IMR-90 (cell line): ENCODE measurements around the gene TLCD1. TPM values are rescaled to one million over a fixed set of nuclear protein-coding genes. Genes with fewer than 3 reads are reported as not detected.

Source experiments
- ATAC-seq: fragments of 200-7000 bp; cut with Tn5 transposase; 2 replicates; pipeline ENCODE4 v1.9.1; 2020; ENCODE audit warnings: low read depth, mild to moderate bottlenecking, moderate library complexity
- BruUV-seq: library from RNA; stranded (reverse); fragments of 400-500 nt; replicated peaks from 2 replicates; lab custom pipeline; 2021; lab: Mats Ljungman, UMichigan
- CTCF ChIA-PET: fragments of 300-600 bp; formaldehyde crosslinking; extraction: SDS; loops from one replicate; lab custom pipeline; 2021; ENCODE audit warnings: antibody characterized with exemption; lab: Yijun Ruan, JAX
- POLR2A ChIA-PET: fragments of 300-600 bp; sonication (Branson Sonifier 250); formaldehyde crosslinking; loops from one replicate; lab custom pipeline; 2022; ENCODE audit warnings: antibody characterized with exemption; ENCODE audit not compliant: unreplicated experiment; lab: Charles Lee
- DNase-seq: peaks from one replicate; pipeline ENCODE4 v3.0.0; 2013
- H2AFZ ChIP-seq: replicated peaks from 2 replicates; pipeline ENCODE3; 2013; ENCODE audit warnings: low read length, mild to moderate bottlenecking; ENCODE audit not compliant: poor library complexity
- H2AK5ac ChIP-seq: 2 replicates; pipeline ENCODE4 v1.6.1; 2013; ENCODE audit warnings: low read depth, low read length, inconsistent platforms
- H2AK9ac ChIP-seq: replicated peaks from 2 replicates; pipeline ENCODE3; 2013; ENCODE audit warnings: mild to moderate bottlenecking, low read depth, low read length, moderate library complexity; ENCODE audit not compliant: poor library complexity
- H2BK120ac ChIP-seq: 2 replicates; pipeline ENCODE4 v1.6.1; 2013; ENCODE audit warnings: low read depth, low read length, inconsistent platforms
- H2BK15ac ChIP-seq: 3 replicates; pipeline ENCODE4 v1.6.1; 2013; ENCODE audit warnings: low read depth, low read length, inconsistent platforms
- H2BK20ac ChIP-seq: 2 replicates; pipeline ENCODE4 v1.6.1; 2013; ENCODE audit warnings: low read depth, mild to moderate bottlenecking, inconsistent platforms, low read length, moderate library complexity
- H2BK5ac ChIP-seq: 2 replicates; pipeline ENCODE4 v1.6.1; 2013; ENCODE audit warnings: mild to moderate bottlenecking, low read depth, low read length, inconsistent platforms; ENCODE audit not compliant: poor library complexity, severe bottlenecking
- H3K14ac ChIP-seq: replicated peaks from 2 replicates; pipeline ENCODE4 v1.6.1; 2013; ENCODE audit warnings: low read depth, low read length, inconsistent platforms
- H3K18ac ChIP-seq: 2 replicates; pipeline ENCODE4 v1.6.1; 2013; ENCODE audit warnings: low read depth, low read length, control low read depth
- H3K23ac ChIP-seq: 2 replicates; pipeline ENCODE4 v1.6.1; 2013; ENCODE audit warnings: low read depth, low read length, inconsistent platforms
- H3K27ac ChIP-seq: 2 replicates; pipeline ENCODE4 v1.5.1; 2013; ENCODE audit warnings: mild to moderate bottlenecking, control low read depth, low read length; ENCODE audit not compliant: insufficient read depth
- H3K27me3 ChIP-seq: 2 replicates; pipeline ENCODE4 v1.6.1; 2013; ENCODE audit warnings: low read length; ENCODE audit not compliant: control insufficient read depth, insufficient read depth
- H3K36me3 ChIP-seq: 2 replicates; pipeline ENCODE4 v1.6.1; 2013; ENCODE audit warnings: low read length, mixed read lengths; ENCODE audit not compliant: control insufficient read depth, insufficient read depth
- H3K4ac ChIP-seq: 2 replicates; pipeline ENCODE4 v1.6.1; 2013; ENCODE audit warnings: low read depth, low read length, inconsistent platforms
- H3K4me1 ChIP-seq: 2 replicates; pipeline ENCODE4 v1.6.1; 2013; ENCODE audit warnings: low read length, mixed read lengths; ENCODE audit not compliant: control insufficient read depth, insufficient read depth
- H3K4me2 ChIP-seq: 2 replicates; pipeline ENCODE4 v1.6.1; 2013; ENCODE audit warnings: low read depth, mild to moderate bottlenecking, control low read depth, low read length, moderate library complexity
- H3K4me3 ChIP-seq: 2 replicates; pipeline ENCODE4 v1.5.1; 2013; ENCODE audit warnings: low read depth, mild to moderate bottlenecking, control low read depth, low read length, moderate library complexity; ENCODE audit not compliant: insufficient read depth
- H3K56ac ChIP-seq: 2 replicates; pipeline ENCODE4 v1.6.1; 2013; ENCODE audit warnings: low read length, inconsistent platforms; ENCODE audit not compliant: insufficient read depth; ENCODE audit errors: extremely low read depth
- H3K79me1 ChIP-seq, 2 experiments: 2 replicates each; pipeline ENCODE4 v1.6.1; 2013; ENCODE audit warnings: low read length in 2 of 2, inconsistent platforms in 1 of 2, low read depth in 1 of 2
- H3K9ac ChIP-seq: 2 replicates; pipeline ENCODE4 v1.6.1; 2013; ENCODE audit warnings: low read depth, low read length, control low read depth
- H3K9me1 ChIP-seq: 2 replicates; pipeline ENCODE4 v1.6.1; 2013; ENCODE audit warnings: low read length, inconsistent platforms; ENCODE audit not compliant: insufficient read depth
- H3K9me3 ChIP-seq: 2 replicates; pipeline ENCODE4 v1.6.1; 2013; ENCODE audit warnings: low read length; ENCODE audit not compliant: control insufficient read depth, insufficient read depth
- H4K20me1 ChIP-seq: 2 replicates; pipeline ENCODE4 v1.6.1; 2013; ENCODE audit warnings: low read length, inconsistent platforms; ENCODE audit not compliant: insufficient read depth
- H4K5ac ChIP-seq: 2 replicates; pipeline ENCODE4 v1.6.1; 2013; ENCODE audit warnings: mild to moderate bottlenecking, low read depth, low read length, control low read depth
- H4K8ac ChIP-seq, 2 experiments: 2 replicates each; pipeline ENCODE4 v1.6.1; 2013; ENCODE audit warnings: low read depth in 2 of 2, low read length in 2 of 2, control low read depth in 1 of 2, inconsistent platforms in 1 of 2
- H4K91ac ChIP-seq: 2 replicates; pipeline ENCODE4 v1.6.1; 2013; ENCODE audit warnings: low read depth, low read length, inconsistent platforms; ENCODE audit not compliant: insufficient read depth
- MXI1 ChIP-seq: IDR thresholded peaks from 2 replicates; pipeline ENCODE4 v1.6.1; 2012; ENCODE audit warnings: low read depth, mild to moderate bottlenecking, low read length, moderate library complexity, borderline replicate concordance
- RFX5 ChIP-seq: IDR thresholded peaks from 2 replicates; pipeline ENCODE4 v1.8.0; 2012; ENCODE audit warnings: low read depth, mild to moderate bottlenecking, low read length, moderate library complexity
- WGBS, 2 experiments: methylation state at CpG; one replicate each; pipeline versions ENCODE4 v1.1.5 to v1.1.7; 2013; ENCODE audit warnings: missing lambda C conversion rate in 2 of 2; ENCODE audit not compliant: insufficient read length in 1 of 2; ENCODE audit errors: extremely low coverage in 2 of 2; 5-methylcytosine and 5-hydroxymethylcytosine counted together
- dilution Hi-C: fragments of 300-500 bp; cut with HindIII; formaldehyde crosslinking; loops from one replicate; pipeline ENCODE4 v1.14.3; 2018; ENCODE audit warnings: low sequenced_read_pairs; ENCODE audit not compliant: unreplicated experiment
- in situ Hi-C: fragments of 300-500 bp; cut with MboI; formaldehyde crosslinking; loops from 3 replicates; pipeline ENCODE4 v1.14.3; 2019; ENCODE audit warnings: low sequenced_read_pairs, inconsistent platforms, mixed read lengths
- intact Hi-C: fragments of 100-400 bp; cut with micrococcal nuclease; formaldehyde crosslinking; loops from 2 replicates; pipeline ENCODE4 v1.10.0; 2022
- polyA plus RNA-seq, 3 experiments: library from polyadenylated mRNA; depleted of rRNA; stranded (reverse); fragments of >200 nt; gene quantifications; 2 replicates each; pipeline ENCODE4 v1.2.3, GENCODE V29; 2012; ENCODE audit warnings: low replicate concordance in 1 of 3
- total RNA-seq: library from RNA; depleted of rRNA; stranded (reverse); fragments of >200 nt; gene quantifications from 2 replicates; pipeline ENCODE4 v1.2.3, GENCODE V29; 2012

The TLCD1 gene
- total and polyA plus RNA-seq, 2 of the 4 experiments (the other 2 are of a cell fraction): 3.6 to 9.3 TPM

DNA sequence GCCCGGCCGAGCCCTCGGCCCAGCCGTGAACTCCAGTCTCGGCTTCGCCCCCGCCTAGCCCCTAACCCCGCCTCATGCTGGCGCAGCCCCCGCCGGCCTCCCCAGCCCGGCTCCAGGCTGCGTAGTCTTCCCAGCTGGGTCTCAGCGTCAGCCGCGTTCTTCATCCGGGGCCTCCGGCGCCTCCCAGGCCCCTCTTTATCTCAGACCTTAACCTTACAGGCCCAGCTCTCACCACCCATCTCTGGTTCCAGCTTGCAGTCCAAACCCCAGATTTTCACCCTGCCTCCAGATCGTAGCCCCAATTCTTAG is 14.4 kb downstream of the TLCD1 start, which contains the start of gene PROCA1:
PROCA1 (minus strand) TSS at position 166 of the 309 bp plus-strand sequence. CDS start 228 bp downstream, outside the sequence.
- peak within 1 kb of the TSS; percentile 36 for H2BK120ac ChIP-seq
- TF ChIP-seq MXI1 (peak; percentile 4; the same call in 1 of the 2 replicates), RFX5 (no peak)
- dilution Hi-C loops: no loop called here
- H4K91ac ChIP-seq: peak within 1 kb of the TSS; percentile 91
- H2AK9ac ChIP-seq: peak within 1 kb of the TSS; percentile 93
- H3K9ac ChIP-seq: peak within 1 kb of the TSS; percentile 89
- peaks cover 6 to 51% of the 10 kb centered on the region in 2 experiments; a peak in 3 of 4 replicates for H3K79me1 ChIP-seq
- H4K20me1 ChIP-seq: peaks cover 22% of the 10 kb centered on the region; the same call in 1 of the 2 replicates
- H2BK20ac ChIP-seq: no peak within 1 kb of the TSS
- H3K27me3 ChIP-seq: no peaks in the 10 kb centered on the region
- peaks cover 24% of the 10 kb centered on the region for H3K9me1 ChIP-seq
- peak within 1 kb of the TSS; percentile 97 for H3K27ac ChIP-seq
- peak within 1 kb of the TSS; percentile 82 to 87 for H4K8ac ChIP-seq
- H3K4me2 ChIP-seq: peak within 1 kb of the TSS; percentile 97
- peak within 1 kb of the TSS; percentile 97 for H3K56ac ChIP-seq
- intact Hi-C loops: loop anchor here (2.0 kb wide), 1 partner anchor 67 kb away; the partner anchor contains the start of gene BLTP2
- peak within 1 kb of the TSS; percentile 95 for H3K14ac ChIP-seq
- H2AK5ac ChIP-seq: peak within 1 kb of the TSS; percentile 98
- H2BK5ac ChIP-seq: peak within 1 kb of the TSS; percentile 86
- WGBS, 2 experiments: 2% methylated on average over 12 of the region's 20 CpGs; no CpG with 5 or more reads in 1 of the 2 experiments
- in situ Hi-C loops: no loop called here
- CTCF ChIA-PET: interaction anchor here (0.6 to 1.7 kb wide), 2 partner anchors 15 to 32 kb away, joined by 3 to 9 read pairs; partner anchors contain the start of gene TLCD1
- no peak for DNase-seq
- no peak; the same call in 1 of the 2 replicates for ATAC-seq
- H3K18ac ChIP-seq: peak within 1 kb of the TSS; percentile 81
- H2BK15ac ChIP-seq: no peak within 1 kb of the TSS
- POLR2A ChIA-PET: interaction anchor here (0.6 kb wide), 2 partner anchors 11 to 43 kb away, joined by 3 to 6 read pairs; no protein-coding TSS in a partner anchor
- peak within 1 kb of the TSS; percentile 83 for H4K5ac ChIP-seq
- H3K23ac ChIP-seq: peak within 1 kb of the TSS; percentile 87
- peak within 1 kb of the TSS; percentile 90 for H2AFZ ChIP-seq
- BruUV-seq: no TSS peak
- peak within 1 kb of the TSS; percentile 93 for H3K4ac ChIP-seq
- peaks cover 12% of the 10 kb centered on the region for H3K4me1 ChIP-seq
- H3K36me3 ChIP-seq: peaks cover 32% of the 10 kb centered on the region
- H3K4me3 ChIP-seq: peak within 1 kb of the TSS; percentile 65
- H3K9me3 ChIP-seq: no peaks in the 10 kb centered on the region
